ENCODE results near the gene MELTF.

Gene MELTF

GRCh38 chr3:197027151-197027895 lies 2.3 kb downstream of the MELTF start:
- intact Hi-C loops (cut with DNase I), result no loop called here
- peak in 1 of 10 donors; percentile 85 for DNase-seq

- intact Hi-C loops (cut with DNase I), result no loop called here
- DNase-seq, result peak in 1 of 10 donors; percentile 81
Measured at GRCh38 chr3:197026481-197026866, 3.1 kb downstream of the MELTF start.

GRCh38 chr3:197025736-197026480 lies 3.7 kb downstream of the MELTF start:
- peak in 1 of 10 donors; percentile 70 for DNase-seq
- intact Hi-C loops (cut with DNase I), result no loop called here

GRCh38 chr3:197024881-197025735 lies 4.5 kb downstream of the MELTF start:
- DNase-seq, result peak in 1 of 10 donors; percentile 79
- intact Hi-C loops (cut with DNase I), result no loop called here

- peak in 2 of 10 donors; percentile 82 to 85 for DNase-seq
- intact Hi-C loops (cut with DNase I), result no loop called here
Measured at GRCh38 chr3:197023998-197024651, 5.5 kb downstream of the MELTF start.

GRCh38 chr3:197023241-197023997 lies 6.2 kb downstream of the MELTF start:
- DNase-seq, result peak in 3 of 10 donors; percentile 13 to 77 (median 71)

GRCh38 chr3:197022405-197023231 lies 7.0 kb downstream of the MELTF start:
- peak in 3 of 10 donors; percentile 15 to 73 (median 69) for DNase-seq
- intact Hi-C loops (cut with DNase I), result no loop called here

More at GRCh38 chr3:197023241-197023997, 6.2 kb downstream of the MELTF start:
- intact Hi-C loops (cut with DNase I), result no loop called here

- intact Hi-C loops (cut with DNase I), result no loop called here
- peak in 2 of 10 donors; percentile 11 to 70 for DNase-seq
Measured at GRCh38 chr3:197021729-197022404, 7.8 kb downstream of the MELTF start.

GRCh38 chr3:197021231-197021630 lies 8.4 kb downstream of the MELTF start:
- DNase-seq, result peak in 2 of 10 donors; percentile 13 to 77
- intact Hi-C loops (cut with DNase I), result no loop called here

GRCh38 chr3:197019535-197019934 lies 10.1 kb downstream of the MELTF start:
- DNase-seq, result peak in 2 of 10 donors; percentile 52 to 57
- intact Hi-C loops (cut with DNase I), result no loop called here

GRCh38 chr3:197019021-197019420 lies 10.6 kb downstream of the MELTF start:
- DNase-seq, result peak in 1 of 10 donors; percentile 61
- intact Hi-C loops (cut with DNase I), result no loop called here

GRCh38 chr3:197017003-197017402 lies 12.6 kb downstream of the MELTF start:
- intact Hi-C loops (cut with DNase I), result no loop called here
- DNase-seq, result peak in 3 of 10 donors; percentile 57 to 79 (median 67)

GRCh38 chr3:197015790-197016736 lies 13.6 kb downstream of the MELTF start:
- intact Hi-C loops (cut with DNase I), result no loop called here
- peak in 3 of 10 donors; percentile 55 to 67 (median 57) for DNase-seq

- DNase-seq, result peak in 3 of 10 donors; percentile 60 to 77 (median 76)
- intact Hi-C loops (cut with DNase I), result no loop called here
Measured at GRCh38 chr3:197014942-197015575, 14.6 kb downstream of the MELTF start.

- DNase-seq, result peak in 2 of 10 donors; percentile 17 to 23
- intact Hi-C loops (cut with DNase I), result no loop called here
Measured at GRCh38 chr3:197014024-197014423, 15.6 kb downstream of the MELTF start.

- DNase-seq, result peak in 1 of 10 donors; percentile 66
- intact Hi-C loops (cut with DNase I), result no loop called here
Measured at GRCh38 chr3:197012540-197012883, 17.1 kb downstream of the MELTF start.

Data from posterior cingulate gyrus (tissue), 11 donors.